Stimulated activated naive CD4-positive, alpha-beta T cell (primary cell): ENCODE measurements around the gene HDAC1.
A peak's percentile ranks its signal among the peaks of the same experiment; 100 is the strongest.
"Not testable (repeated sequence)": the region's sequence is repeated elsewhere in the genome, so short reads cannot be mapped to it uniquely, and the experiment has no call there.

ENCODE experiments used
- DNase-seq, 6 experiments: peaks; one replicate each; lab custom pipeline; 2025; lab: John Stamatoyannopoulos, UW

The HDAC1 gene

GRCh38 chr1:32273391-32274208 lies 18.3 kb upstream of the HDAC1 start:
- DNase-seq, result peak; percentile 70 to 88 (median 84)

GRCh38 chr1:32274646-32275340 lies 17.1 kb upstream of the HDAC1 start:
- DNase-seq, result no peak

- DNase-seq, result peak in 2 of 6 experiments; percentile 16 to 17
Observed at GRCh38 chr1:32275424-32275823, 16.5 kb upstream of the HDAC1 start.

GRCh38 chr1:32276032-32276782 lies 15.7 kb upstream of the HDAC1 start:
- DNase-seq, result no peak

- not testable (repeated sequence) for DNase-seq
Observed at GRCh38 chr1:32284777-32285176, 7.1 kb upstream of the HDAC1 start.

- DNase-seq, result no peak
Observed at GRCh38 chr1:32285658-32286057, 6.2 kb upstream of the HDAC1 start.

- no peak for DNase-seq
Observed at GRCh38 chr1:32286763-32287162, 5.1 kb upstream of the HDAC1 start.

GRCh38 chr1:32289256-32289655 lies 2.6 kb upstream of the HDAC1 start:
- DNase-seq, result no peak

GRCh38 chr1:32291145-32291707 lies 657 bp upstream of the HDAC1 start:
- no peak for DNase-seq

- not testable (repeated sequence) for DNase-seq
Observed at GRCh38 chr1:32298211-32298610, 6.3 kb downstream of the HDAC1 start.

GRCh38 chr1:32299327-32299726 lies 7.4 kb downstream of the HDAC1 start:
- DNase-seq, result no peak

- no peak for DNase-seq
Observed at GRCh38 chr1:32303358-32303757, 11.5 kb downstream of the HDAC1 start.

- DNase-seq, result no peak
Observed at GRCh38 chr1:32303997-32304622, 12.2 kb downstream of the HDAC1 start.

- DNase-seq, result no peak
Observed at GRCh38 chr1:32305310-32305709, 13.4 kb downstream of the HDAC1 start.

GRCh38 chr1:32307324-32307723 lies 15.4 kb downstream of the HDAC1 start:
- DNase-seq, result no peak

- no peak for DNase-seq
Observed at GRCh38 chr1:32309960-32310359, 18.1 kb downstream of the HDAC1 start.

GRCh38 chr1:32311709-32312393 lies 20.0 kb downstream of the HDAC1 start:
- no peak for DNase-seq

GRCh38 chr1:32316903-32317277 lies 25.0 kb downstream of the HDAC1 start:
- no peak for DNase-seq

GRCh38 chr1:32318127-32318869 lies 26.4 kb downstream of the HDAC1 start:
- no peak for DNase-seq

GRCh38 chr1:32321712-32322291 lies 29.9 kb downstream of the HDAC1 start:
- peak in 4 of 6 experiments; percentile 36 to 68 (median 57) for DNase-seq
